Measurements from ENCODE around the gene ODAD3. TPM values are rescaled to one million over a fixed set of nuclear protein-coding genes. Genes with fewer than 3 reads are reported as not detected.
A peak's percentile ranks its signal among the peaks of the same experiment; 100 is the strongest.

ODAD3 gene
- total RNA-seq, 1 experiment from 2014 or later, result 0.52 TPM

DNA sequence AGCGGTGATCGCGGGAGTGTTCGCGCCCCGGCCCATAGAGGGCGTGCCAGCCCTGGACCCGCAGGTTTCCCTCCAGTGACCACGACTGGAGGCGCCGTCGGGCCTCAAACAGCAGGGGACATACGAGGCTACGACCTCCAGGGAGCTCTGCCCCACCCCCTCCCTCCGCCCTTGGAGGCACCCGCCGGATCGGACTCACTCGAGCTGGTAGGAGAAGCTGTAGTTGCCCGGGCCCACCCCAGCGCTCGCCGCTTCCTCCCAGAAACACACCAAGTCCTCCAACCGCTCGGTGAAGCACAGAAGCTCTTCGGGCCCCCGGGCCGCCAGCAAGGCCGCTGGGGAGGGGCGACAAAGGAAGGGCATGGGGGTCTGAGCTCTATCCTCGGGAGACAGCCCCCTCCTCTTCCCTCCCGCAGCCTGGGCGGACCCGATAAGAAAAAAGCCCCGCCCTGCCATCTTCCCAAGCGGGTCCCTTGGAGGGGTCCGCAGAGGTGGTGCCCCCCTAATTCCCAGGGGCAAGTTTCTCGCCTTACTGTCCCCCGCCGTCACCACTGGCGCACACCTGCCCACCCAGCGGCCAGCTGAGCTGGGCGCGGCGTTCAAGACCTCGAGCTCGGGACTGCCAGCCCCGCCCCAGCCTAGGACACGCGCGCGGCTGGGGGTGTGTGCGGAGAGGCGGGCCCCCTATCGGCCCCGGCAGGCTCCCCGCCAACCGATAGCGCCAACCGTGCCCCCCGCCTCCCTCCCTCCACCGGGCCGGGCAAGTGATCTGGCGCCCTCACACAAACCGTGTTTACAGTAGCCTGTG is 51.8 kb downstream of the ODAD3 start:
- intact Hi-C loops (cut with micrococcal nuclease), result loop anchor here (1.0 to 5.0 kb wide), 2 partner anchors 36 to 91 kb away; partner anchors contain the start of gene RGL3
- H4K20me1 ChIP-seq (ENCODE audit: insufficient read depth), result no peaks in the 10 kb centered on the region
- no peaks in the 10 kb centered on the region for H3K27me3 ChIP-seq (ENCODE audit: insufficient read depth, low read length)
- CTCF ChIA-PET, result interaction anchor here (0.6 to 4.4 kb wide), 23 partner anchors 8 to 146 kb away, joined by 3 to 48 read pairs (median 4); partner anchors contain the start of genes CCDC159, ECSIT, ODAD3 and PRKCSH
- POLR2A ChIA-PET, result interaction anchor here (0.8 to 2.8 kb wide), 5 partner anchors 8 to 52 kb away, joined by 3 to 12 read pairs (median 6); partner anchors contain the start of genes ODAD3, PRKCSH, RGL3 and SWSAP1
- H2AFZ ChIP-seq (ENCODE audit: low read depth, low read length, poor library complexity, severe bottlenecking), result no peak overlapping the region
- no peaks in the 10 kb centered on the region for H3K9me3 ChIP-seq (ENCODE audit: control insufficient read depth in 1 of 2, insufficient read depth in 1 of 2, low read depth in 1 of 2, low read length in 2 of 2)
- H3K4me2 ChIP-seq (ENCODE audit: low read length), result peak overlapping the region; percentile 97
- no TSS peak for BruUV-seq (replicated peaks)
- peak; percentile 19 for ATAC-seq
- H3K9ac ChIP-seq (ENCODE audit: low read length), result peak overlapping the region; percentile 79
- RAD21 ChIA-PET (ENCODE audit: low non-redundant PET in 1 of 2, low total read pairs in 2 of 2, uncharacterized antibody in 2 of 2, unreplicated experiment in 2 of 2), result interaction anchor here in 1 of 2 experiments (0.8 to 1.5 kb wide), 4 partner anchors 8 to 62 kb away, joined by 3 to 4 read pairs (median 3); partner anchors contain the start of genes PRKCSH, RGL3 and SWSAP1
- peak overlapping the region; percentile 81 for H3K27ac ChIP-seq (ENCODE audit: low read depth, low read length)
- peak overlapping the region; percentile 69 to 71 for H3K4me3 ChIP-seq (replicated peaks in 1 of 2; ENCODE audit: low read depth in 1 of 2, low read length in 2 of 2)
- no peaks in the 10 kb centered on the region for H3K36me3 ChIP-seq (ENCODE audit: control insufficient read depth in 1 of 2, insufficient read depth in 2 of 2, low read length in 2 of 2)
- TF ChIP-seq, protein P1, sequence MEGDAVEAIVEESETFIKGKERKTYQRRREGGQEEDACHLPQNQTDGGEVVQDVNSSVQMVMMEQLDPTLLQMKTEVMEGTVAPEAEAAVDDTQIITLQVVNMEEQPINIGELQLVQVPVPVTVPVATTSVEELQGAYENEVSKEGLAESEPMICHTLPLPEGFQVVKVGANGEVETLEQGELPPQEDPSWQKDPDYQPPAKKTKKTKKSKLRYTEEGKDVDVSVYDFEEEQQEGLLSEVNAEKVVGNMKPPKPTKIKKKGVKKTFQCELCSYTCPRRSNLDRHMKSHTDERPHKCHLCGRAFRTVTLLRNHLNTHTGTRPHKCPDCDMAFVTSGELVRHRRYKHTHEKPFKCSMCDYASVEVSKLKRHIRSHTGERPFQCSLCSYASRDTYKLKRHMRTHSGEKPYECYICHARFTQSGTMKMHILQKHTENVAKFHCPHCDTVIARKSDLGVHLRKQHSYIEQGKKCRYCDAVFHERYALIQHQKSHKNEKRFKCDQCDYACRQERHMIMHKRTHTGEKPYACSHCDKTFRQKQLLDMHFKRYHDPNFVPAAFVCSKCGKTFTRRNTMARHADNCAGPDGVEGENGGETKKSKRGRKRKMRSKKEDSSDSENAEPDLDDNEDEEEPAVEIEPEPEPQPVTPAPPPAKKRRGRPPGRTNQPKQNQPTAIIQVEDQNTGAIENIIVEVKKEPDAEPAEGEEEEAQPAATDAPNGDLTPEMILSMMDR (IDR thresholded peaks at IDR 0.05 in 2 of 3, conservative IDR thresholded peaks at IDR 0.05 in 1 of 3; ENCODE audit: borderline replicate concordance in 1 of 3, insufficient read depth in 1 of 3, low read depth in 2 of 3, low read length in 2 of 3), result peak in 2 of 3 experiments; percentile 84 to 87; a peak in 4 of 6 replicates
- TF ChIP-seq ZFX (IDR thresholded peaks at IDR 0.05), result no peak
- peak; percentile 60 for DNase-seq (ENCODE audit: low read depth, low spot score)
- H3K79me2 ChIP-seq (ENCODE audit: insufficient read depth, low read length), result 0 out of 2 replicates have a peak, but pooled peaks cover 3% of the 10 kb centered on the region
- H3K9me2 ChIP-seq (ENCODE audit: insufficient read depth), result no peaks in the 10 kb centered on the region
- H3K4me1 ChIP-seq (ENCODE audit: control insufficient read depth in 1 of 2, insufficient read depth in 2 of 2, low read length in 2 of 2), result peaks cover 33 to 66% of the 10 kb centered on the region in 2 experiments
